ENCODE results near the gene PDP2. TPM values are rescaled to one million over a fixed set of nuclear protein-coding genes. Genes with fewer than 3 reads are reported as not detected.

PDP2 gene
- total and polyA plus RNA-seq, 12 donors: 1.3 to 27.8 (median 13.0) TPM

DNA sequence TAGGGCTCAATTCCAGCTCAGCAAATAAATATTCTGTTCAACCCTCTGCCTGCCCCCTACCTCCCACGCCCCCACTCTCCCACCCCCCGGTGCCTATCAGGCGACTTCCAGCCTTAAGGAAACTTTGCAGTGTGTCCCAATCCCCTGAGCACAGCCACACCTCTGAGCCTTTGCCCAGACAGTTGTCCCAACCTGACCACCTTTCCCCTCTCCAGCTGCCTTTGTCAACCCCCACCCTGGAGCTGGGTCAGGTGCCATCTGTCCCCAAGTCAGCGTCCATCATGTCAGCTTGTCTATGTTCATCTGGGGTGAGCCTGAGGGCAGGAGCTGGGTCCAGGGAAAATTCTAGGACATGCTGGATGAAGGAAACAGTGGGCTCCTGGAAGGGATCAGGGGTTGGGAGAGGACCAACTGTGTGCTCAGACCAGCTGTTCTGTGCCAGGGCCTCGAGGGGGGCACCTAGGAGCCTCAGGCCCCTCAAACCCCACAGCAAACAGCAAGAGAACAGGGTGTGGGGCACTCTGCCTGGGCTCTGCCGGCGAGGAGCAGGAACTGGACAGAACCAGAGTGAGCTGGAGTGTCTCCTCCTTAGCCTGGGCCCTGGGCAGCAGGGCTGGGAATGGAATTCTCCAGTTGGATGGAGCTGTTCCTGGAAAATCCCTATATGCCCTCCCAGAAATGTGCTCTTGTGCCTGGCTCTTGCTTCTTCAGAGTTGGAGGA lies 20.6 kb downstream of the PDP2 start:
- Histone ChIP-seq H3K27me3 (no peaks in the 10 kb centered on the region), H3K27ac (peak overlapping the region in 2 of 5 donors; percentile 78 to 88), H3K9me3 (replicated peaks in 1 of 3) (no peaks in the 10 kb centered on the region), H3K4me1 (replicated peaks in 1 of 2) (peaks cover 20 to 39% of the 10 kb centered on the region in 2 donors), H3K4me3 (no peak overlapping the region), H3K36me3 (replicated peaks in 1 of 2) (no peaks in the 10 kb centered on the region)
- intact Hi-C loops (cut with DNase I): no loop called here
- DNase-seq: no peak
- 61 to 79% (median 67%) methylated on average over 4 to 7 of the region's 7 CpGs for WGBS, 4 donors
- TF ChIP-seq POLR2A (IDR thresholded peaks at IDR 0.05): no peak
- TF ChIP-seq, protein P1, sequence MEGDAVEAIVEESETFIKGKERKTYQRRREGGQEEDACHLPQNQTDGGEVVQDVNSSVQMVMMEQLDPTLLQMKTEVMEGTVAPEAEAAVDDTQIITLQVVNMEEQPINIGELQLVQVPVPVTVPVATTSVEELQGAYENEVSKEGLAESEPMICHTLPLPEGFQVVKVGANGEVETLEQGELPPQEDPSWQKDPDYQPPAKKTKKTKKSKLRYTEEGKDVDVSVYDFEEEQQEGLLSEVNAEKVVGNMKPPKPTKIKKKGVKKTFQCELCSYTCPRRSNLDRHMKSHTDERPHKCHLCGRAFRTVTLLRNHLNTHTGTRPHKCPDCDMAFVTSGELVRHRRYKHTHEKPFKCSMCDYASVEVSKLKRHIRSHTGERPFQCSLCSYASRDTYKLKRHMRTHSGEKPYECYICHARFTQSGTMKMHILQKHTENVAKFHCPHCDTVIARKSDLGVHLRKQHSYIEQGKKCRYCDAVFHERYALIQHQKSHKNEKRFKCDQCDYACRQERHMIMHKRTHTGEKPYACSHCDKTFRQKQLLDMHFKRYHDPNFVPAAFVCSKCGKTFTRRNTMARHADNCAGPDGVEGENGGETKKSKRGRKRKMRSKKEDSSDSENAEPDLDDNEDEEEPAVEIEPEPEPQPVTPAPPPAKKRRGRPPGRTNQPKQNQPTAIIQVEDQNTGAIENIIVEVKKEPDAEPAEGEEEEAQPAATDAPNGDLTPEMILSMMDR (IDR thresholded peaks at IDR 0.05): no peak

DNA sequence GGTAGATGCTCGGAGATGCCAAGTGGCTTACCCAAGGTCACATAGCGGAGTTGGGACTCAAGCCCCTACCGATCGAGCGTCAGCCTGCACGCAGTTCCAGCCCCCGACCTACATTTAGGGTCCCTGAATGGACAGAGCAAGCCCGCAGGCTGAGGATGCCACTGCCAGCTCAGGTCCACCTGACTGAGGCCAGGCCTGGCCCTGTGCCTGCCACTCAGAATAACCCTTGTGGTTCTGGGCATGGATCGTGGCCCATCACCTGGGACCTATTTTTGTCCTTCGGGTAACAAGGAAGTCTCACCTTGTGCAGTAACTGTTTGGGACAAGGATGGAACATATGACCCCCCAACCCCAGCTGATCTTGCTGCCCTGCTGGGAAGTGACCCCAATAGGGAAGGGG lies 21.3 kb downstream of the PDP2 start:
- no peaks in the 10 kb centered on the region for H3K36me3 ChIP-seq (replicated peaks in 1 of 2)
- WGBS, 4 donors: 86 to 93% (median 89%) methylated on average over 5 to 10 of the region's 10 CpGs
- H3K4me1 ChIP-seq (replicated peaks in 1 of 2): peaks cover 20 to 39% of the 10 kb centered on the region in 2 donors
- no peak overlapping the region for H3K4me3 ChIP-seq
- no peaks in the 10 kb centered on the region for H3K27me3 ChIP-seq
- DNase-seq: no peak
- intact Hi-C loops (cut with DNase I): no loop called here
- no peaks in the 10 kb centered on the region for H3K9me3 ChIP-seq (replicated peaks in 1 of 3)
- TF ChIP-seq, protein P1 (IDR thresholded peaks at IDR 0.05): no peak
- no peak for TF ChIP-seq POLR2A (IDR thresholded peaks at IDR 0.05)
- peak overlapping the region in 2 of 5 donors; percentile 78 to 88 for H3K27ac ChIP-seq

DNA sequence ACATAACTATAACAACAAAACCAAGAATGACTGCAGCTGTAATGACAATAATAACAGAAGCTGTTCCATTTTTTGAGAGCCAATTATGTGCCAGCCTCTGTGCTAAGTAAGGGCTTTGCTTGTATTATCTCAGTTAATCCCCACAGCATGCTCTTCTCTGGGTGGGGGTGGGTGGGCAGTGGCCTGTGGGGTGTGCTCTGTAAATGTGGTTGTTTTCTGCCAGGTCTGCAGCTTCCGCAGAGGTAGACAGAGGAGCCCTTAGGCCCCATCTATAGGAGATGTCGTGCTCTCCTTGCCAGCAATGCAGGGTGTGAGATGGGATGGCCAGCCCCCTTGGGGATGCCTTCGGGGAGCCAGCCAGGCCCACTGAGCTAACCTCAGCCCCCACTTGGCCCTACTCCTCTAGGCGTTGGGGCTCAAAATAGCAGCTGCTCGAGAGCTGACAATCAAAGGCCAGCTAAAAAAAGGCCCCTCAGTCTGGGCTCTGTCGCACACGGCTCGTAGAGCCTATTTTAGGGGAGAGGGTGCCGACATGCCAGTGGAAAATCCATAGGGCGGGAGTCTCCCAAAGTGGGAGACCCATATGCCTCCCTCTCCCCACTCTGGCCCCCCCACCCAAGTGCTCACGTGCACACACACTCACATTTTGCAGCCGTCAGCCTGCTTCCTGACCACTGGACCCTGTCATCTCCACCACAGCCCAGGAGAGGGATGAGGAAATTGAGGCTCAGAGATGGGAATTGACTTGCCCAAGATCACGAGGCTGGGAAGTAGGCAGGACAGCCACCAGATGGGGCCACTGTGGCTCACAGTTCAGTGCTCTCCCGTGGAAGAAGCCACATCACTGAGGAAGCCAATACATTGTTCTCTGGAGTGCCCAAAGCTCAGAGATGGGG lies 22.6 kb downstream of the PDP2 start:
- H3K9me3 ChIP-seq (replicated peaks in 1 of 3): no peaks in the 10 kb centered on the region
- intact Hi-C loops (cut with DNase I): no loop called here
- no peak for TF ChIP-seq POLR2A (IDR thresholded peaks at IDR 0.05)
- TF ChIP-seq, protein P1 (IDR thresholded peaks at IDR 0.05): no peak
- DNase-seq: no peak
- H3K4me3 ChIP-seq: no peak overlapping the region
- H3K4me1 ChIP-seq (replicated peaks in 1 of 2): peaks cover 20 to 37% of the 10 kb centered on the region in 2 donors
- H3K36me3 ChIP-seq (replicated peaks in 1 of 2): no peaks in the 10 kb centered on the region
- peak overlapping the region in 1 of 5 donors; percentile 18 for H3K27ac ChIP-seq
- 66 to 84% (median 83%) methylated on average over 9 to 14 of the region's 14 CpGs for WGBS, 4 donors
- H3K27me3 ChIP-seq: no peaks in the 10 kb centered on the region

Data from adrenal gland (tissue), 12 donors.